H1 (cell line): ENCODE results near the gene CYP17A1.

Source experiments
- ATF2 ChIP-seq: IDR thresholded peaks from 2 replicates; pipeline ENCODE4 v1.6.1; 2012; ENCODE audit warnings: low read length, inconsistent platforms
- CTCF ChIP-seq, 3 experiments: IDR thresholded peaks; 1 replicate in 2 of 3; 2 replicates in 1 of 3; pipeline versions ENCODE4 v1.5.1 to v1.6.1; 2011; ENCODE audit warnings: low read length in 3 of 3, mild to moderate bottlenecking in 3 of 3, inconsistent platforms in 2 of 3, low read depth in 1 of 3, moderate library complexity in 1 of 3; ENCODE audit not compliant: insufficient read depth in 1 of 3; ENCODE audit errors: control extremely low read depth in 1 of 3
- HDAC6 ChIP-seq: IDR thresholded peaks from one replicate; pipeline ENCODE4 v1.7.1; 2012; ENCODE audit warnings: low read depth, mild to moderate bottlenecking, inconsistent platforms, low read length, moderate library complexity
- JUND ChIP-seq: IDR thresholded peaks from 2 replicates; pipeline ENCODE4 v1.6.1; 2011; ENCODE audit warnings: mild to moderate bottlenecking, improper control_type of control experiment, low read length
- POLR2A ChIP-seq, 2 experiments: IDR thresholded peaks; 1 replicate in 1 of 2; 2 replicates in 1 of 2; pipeline ENCODE4 v1.6.1; 2011; ENCODE audit warnings: low read depth in 2 of 2, low read length in 2 of 2, mild to moderate bottlenecking in 2 of 2; ENCODE audit errors: control extremely low read depth in 1 of 2
- RXRA ChIP-seq: IDR thresholded peaks from 2 replicates; pipeline ENCODE4 v1.6.1; 2011; ENCODE audit warnings: low read depth, mild to moderate bottlenecking, low read length, moderate library complexity; ENCODE audit not compliant: insufficient read depth
- SAP30 ChIP-seq: fragments of 300-600 bp; sonication (generic); IDR thresholded peaks from 2 replicates; pipeline ENCODE4 v1.7.1; 2012; ENCODE audit warnings: low read length, moderate library complexity, mild to moderate bottlenecking, inconsistent platforms; ENCODE audit not compliant: insufficient read depth, insufficient replicate concordance

GRCh38 chr10:102876747-102877153 is 39.5 kb upstream of the CYP17A1 start:
- TF ChIP-seq HDAC6 (no peak), ATF2 (no peak), RXRA (no peak), CTCF (IDR thresholded peaks at IDR 0.05; ENCODE audit: control extremely low read depth in 1 of 3, insufficient read depth in 1 of 3, low read depth in 1 of 3, low read length in 3 of 3) (no peak), SAP30 (no peak), POLR2A (IDR thresholded peaks at IDR 0.05; ENCODE audit: control extremely low read depth in 1 of 2, low read depth in 2 of 2, low read length in 2 of 2) (no peak), JUND (no peak)
